CD4-positive, alpha-beta T cell treated with Interferon gamma for 1 hour (primary cell): ENCODE measurements around the gene KBTBD4.
"Not testable (repeated sequence)": the region's sequence is repeated elsewhere in the genome, so short reads cannot be mapped to it uniquely, and the experiment has no call there.

Experiments
- DNase-seq: peaks from one replicate; pipeline ENCODE4 v3.0.0-alpha.2; 2020

Gene KBTBD4

GRCh38 chr11:47589977-47590861, 11.4 kb upstream of the KBTBD4 start:
- no peak for DNase-seq

DNA sequence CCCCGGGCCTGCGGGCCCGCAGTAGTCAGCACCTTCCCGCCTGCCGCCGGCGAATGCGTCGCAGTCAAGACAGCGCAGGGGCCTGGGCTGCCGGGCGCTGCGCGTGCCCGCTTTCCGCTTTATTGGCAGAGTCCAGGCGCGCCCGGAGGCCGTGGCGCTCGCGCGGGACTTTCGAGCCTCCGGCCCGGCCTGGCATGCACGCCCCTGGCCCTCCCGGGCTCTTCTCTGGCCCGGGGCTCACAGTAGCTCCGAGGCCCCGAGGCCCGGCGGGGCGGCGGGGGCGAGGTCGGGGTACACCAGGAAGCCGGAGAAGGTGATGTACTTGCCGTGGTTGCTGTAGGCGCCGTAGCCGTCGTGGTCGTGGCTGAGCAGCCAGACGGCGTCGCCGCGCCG, 10.8 kb upstream of the KBTBD4 start:
- DNase-seq: no peak

- DNase-seq: no peak
Observed at GRCh38 chr11:47589118-47589517, 10.3 kb upstream of the KBTBD4 start.

GRCh38 chr11:47587723-47588326, 9.1 kb upstream of the KBTBD4 start:
- DNase-seq: peak; percentile 39

- DNase-seq: no peak
Observed at GRCh38 chr11:47587039-47587716, 8.4 kb upstream of the KBTBD4 start.

GRCh38 chr11:47586098-47586855, 7.5 kb upstream of the KBTBD4 start, which contains the start of gene FAM180B:
TSS of gene FAM180B (plus strand) at chr11:47586678. CDS start at chr11:47586769, 91 bp downstream.
- no peak for DNase-seq

GRCh38 chr11:47583844-47584243, 5.1 kb upstream of the KBTBD4 start:
- no peak for DNase-seq

DNA sequence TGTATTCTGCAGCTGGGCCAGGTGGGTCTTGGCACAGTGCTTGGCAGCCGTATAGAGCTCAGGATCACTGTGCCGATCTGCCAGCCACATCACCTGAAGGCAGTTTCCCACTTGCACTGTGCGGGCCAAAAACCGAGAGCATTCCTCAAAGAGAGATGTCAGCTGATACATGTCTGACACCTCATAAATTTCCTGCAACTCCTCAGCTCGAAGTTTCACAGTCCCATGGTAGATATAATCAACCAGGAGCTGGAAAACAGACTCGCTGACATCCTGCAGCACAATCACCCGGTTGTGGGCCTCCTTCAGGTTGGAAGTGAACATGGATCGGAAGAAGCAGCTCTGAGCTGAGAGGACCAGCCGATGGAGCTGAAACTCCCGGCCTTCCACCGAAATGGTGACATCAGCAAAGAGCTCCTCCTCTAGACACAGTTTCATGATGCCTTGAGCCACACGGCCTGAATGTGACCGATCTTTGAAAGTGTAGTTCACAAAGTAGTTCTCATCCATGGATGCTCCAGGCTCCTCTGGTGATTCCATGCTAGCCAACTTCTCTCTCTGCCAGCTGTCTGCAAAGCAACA, 1.2 kb downstream of the KBTBD4 start:
- DNase-seq: no peak

DNA sequence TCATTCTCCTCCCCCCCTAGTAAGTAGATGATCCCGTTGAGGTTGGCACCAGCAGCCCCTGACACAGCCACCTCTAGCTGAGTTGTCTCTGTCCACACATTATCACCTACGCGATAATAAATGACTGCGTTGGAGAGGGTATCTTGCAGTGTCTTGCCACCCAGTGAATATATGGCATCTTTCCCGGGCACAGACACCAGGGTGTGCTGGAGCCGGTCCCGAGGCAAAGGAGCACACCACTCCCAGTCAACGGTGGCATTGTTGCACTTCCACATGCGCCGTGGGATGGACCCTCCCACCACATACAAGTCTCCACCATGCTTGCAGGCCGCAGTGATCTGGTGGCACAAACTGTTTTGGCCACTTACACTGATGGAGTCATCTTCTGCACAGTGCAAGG, 5.4 kb downstream of the KBTBD4 start:
- no peak for DNase-seq

GRCh38 chr11:47572715-47573255, 6.0 kb downstream of the KBTBD4 start:
- no peak for DNase-seq

- DNase-seq: no peak
Observed at GRCh38 chr11:47571895-47572294, 6.9 kb downstream of the KBTBD4 start.

- no peak for DNase-seq
Observed at GRCh38 chr11:47571357-47571729, 7.4 kb downstream of the KBTBD4 start.

DNA sequence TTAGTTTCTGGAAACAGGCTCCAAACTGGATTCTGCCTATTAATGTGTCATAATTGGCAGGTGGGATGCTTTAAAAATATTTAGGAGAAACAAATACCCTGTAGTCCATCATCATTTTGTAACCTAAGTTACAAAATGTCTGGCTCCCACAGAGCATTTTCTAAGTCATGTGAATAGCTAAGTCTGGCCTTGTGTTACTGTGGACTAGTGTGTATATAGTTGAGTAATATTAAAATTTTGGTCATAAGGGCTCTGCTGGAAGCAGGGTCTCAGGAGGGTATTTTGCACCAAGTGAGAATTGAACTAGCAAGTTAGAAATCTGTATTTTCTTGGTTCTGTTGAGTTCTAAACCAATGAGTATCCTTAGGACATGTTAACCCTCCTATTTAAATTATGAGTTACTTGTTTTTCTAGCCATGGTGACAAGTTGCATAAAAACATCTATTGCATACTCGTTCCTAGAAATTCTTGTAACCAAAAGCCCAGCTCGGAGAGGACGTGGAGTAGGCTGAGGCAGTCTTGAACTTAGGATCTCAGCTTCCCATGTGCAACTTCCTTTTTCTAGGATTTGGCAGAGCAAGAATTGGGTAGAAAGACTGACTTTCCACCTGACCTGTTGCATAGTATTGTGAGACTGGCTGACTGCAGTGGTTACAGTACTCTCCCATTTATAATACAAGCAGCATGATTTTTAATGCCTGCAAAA, 8.0 kb downstream of the KBTBD4 start:
- DNase-seq: no peak

DNA sequence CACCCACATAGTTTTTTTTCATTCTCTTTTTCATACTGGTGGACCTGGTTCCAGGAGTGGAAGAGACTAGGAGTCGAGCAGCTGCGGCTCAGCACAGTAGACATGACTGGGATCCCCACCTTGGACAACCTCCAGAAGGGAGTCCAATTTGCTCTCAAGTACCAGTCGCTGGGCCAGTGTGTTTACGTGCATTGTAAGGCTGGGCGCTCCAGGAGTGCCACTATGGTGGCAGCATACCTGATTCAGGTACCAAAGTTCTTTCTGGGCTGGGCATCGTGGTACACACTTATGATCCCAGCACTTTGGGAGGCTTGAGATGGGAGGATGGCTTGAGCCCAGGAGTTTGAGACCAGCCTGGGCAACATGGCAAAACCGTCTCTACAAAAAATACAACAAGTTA, 9.1 kb downstream of the KBTBD4 start:
- DNase-seq: no peak

- DNase-seq: no peak
Observed at GRCh38 chr11:47566149-47566698, 12.5 kb downstream of the KBTBD4 start.

DNA sequence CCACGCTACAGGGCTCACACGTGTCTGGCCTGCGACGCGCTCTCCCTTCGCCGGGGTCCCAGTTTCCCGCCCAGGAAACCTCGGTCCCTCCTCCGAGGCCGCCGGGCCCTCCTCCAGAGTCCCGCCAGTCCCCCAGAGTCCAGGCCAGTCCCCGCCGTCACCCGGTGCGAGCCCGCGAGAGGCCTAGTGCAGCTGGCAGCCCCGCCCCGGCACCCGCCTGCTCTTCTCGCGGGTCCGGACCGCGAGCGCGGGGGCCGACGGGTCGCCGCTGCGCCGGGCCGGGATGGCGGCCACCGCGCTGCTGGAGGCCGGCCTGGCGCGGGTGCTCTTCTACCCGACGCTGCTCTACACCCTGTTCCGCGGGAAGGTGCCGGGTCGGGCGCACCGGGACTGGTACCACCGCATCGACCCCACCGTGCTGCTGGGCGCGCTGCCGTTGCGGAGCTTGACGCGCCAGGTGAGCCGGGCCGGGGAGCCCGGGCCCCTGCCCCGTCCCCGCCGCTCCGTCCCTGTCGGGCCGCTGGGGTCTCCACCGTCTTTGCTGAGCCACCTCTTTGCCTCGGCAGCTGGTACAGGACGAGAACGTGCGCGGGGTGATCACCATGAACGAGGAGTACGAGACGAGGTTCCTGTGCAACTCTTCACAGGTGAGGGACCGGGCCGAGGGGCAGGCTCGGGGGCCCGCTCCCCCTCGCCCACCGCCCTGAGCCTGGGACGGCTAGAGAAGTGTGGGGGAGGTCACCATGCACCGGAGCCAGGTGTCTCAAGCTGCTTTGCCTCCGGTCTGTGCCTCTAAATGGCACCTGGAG, 13.2 kb downstream of the KBTBD4 start, which contains the start of gene PTPMT1:
Gene PTPMT1, plus strand, starts transcription at position 260 of the 809 bp plus-strand sequence. Its CDS starts 24 bp downstream, at position 284.
- DNase-seq: peak; percentile 63

- no peak for DNase-seq
Observed at GRCh38 chr11:47564933-47565339, 13.8 kb downstream of the KBTBD4 start.

- not testable (repeated sequence) for DNase-seq
Observed at GRCh38 chr11:47564366-47564765, 14.4 kb downstream of the KBTBD4 start.

DNA sequence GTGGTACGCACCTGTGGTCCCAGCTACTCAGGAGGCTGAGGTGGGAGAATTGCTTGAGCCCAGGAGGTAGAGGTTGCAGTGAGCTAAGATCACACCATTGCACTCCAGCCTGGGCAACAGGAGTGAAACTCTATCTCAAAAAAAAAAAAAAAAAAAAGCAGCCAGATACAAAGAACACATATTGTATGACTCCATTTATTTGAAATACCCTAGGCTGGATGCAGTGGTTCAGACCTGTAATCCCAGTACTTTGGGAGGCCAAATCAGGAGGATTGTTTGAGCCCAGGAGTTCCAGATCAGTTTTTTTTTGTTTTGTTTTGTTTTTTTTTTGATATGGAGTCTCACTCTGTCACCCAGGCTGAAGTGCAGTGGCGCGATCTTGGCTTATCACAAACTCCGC, 16.4 kb downstream of the KBTBD4 start:
- DNase-seq: not testable (repeated sequence)

- no peak for DNase-seq
Observed at GRCh38 chr11:47560426-47560825, 18.3 kb downstream of the KBTBD4 start.
